PC-9 (cell line): Measurements from ENCODE around the gene PFKFB4. TPM values are rescaled to one million over a fixed set of nuclear protein-coding genes. Genes with fewer than 3 reads are reported as not detected.

ENCODE experiments used
- BruUV-seq: library from RNA; stranded (reverse); fragments of 400-500 nt; replicated peaks from 2 replicates; lab custom pipeline; 2021; lab: Mats Ljungman, UMichigan
- CTCF ChIA-PET: fragments of 300-600 bp; sonication (Branson Sonifier 250); formaldehyde crosslinking; loops from one replicate; lab custom pipeline; 2022; ENCODE audit warnings: antibody characterized with exemption; lab: Charles Lee
- POLR2A ChIA-PET: fragments of 300-600 bp; sonication (Branson Sonifier 250); formaldehyde crosslinking; loops from one replicate; lab custom pipeline; 2022; ENCODE audit warnings: antibody characterized with exemption; ENCODE audit not compliant: unreplicated experiment; lab: Charles Lee
- DNase-seq, 2 experiments: peaks; one replicate each; pipeline versions ENCODE4 v3.0.0 to v3.0.0-alpha.2; 2015 to 2022; ENCODE audit warnings: mixed read lengths in 1 of 2
- H2AFZ ChIP-seq: fragments of 200-600 bp; sonication (generic); 2 replicates; pipeline ENCODE4 v1.8.1; 2017; ENCODE audit warnings: antibody characterized with exemption
- H3F3A ChIP-seq: fragments of 200-600 bp; sonication (generic); 2 replicates; pipeline ENCODE4 v1.8.1; 2017; ENCODE audit warnings: antibody characterized with exemption, mild to moderate bottlenecking, low read depth; ENCODE audit not compliant: insufficient read depth
- H3K27ac ChIP-seq: fragments of 200-600 bp; sonication (generic); 2 replicates; pipeline ENCODE4 v1.6.1; 2016; ENCODE audit warnings: mixed run types
- H3K27me3 ChIP-seq: fragments of 200-600 bp; sonication (generic); 2 replicates; pipeline ENCODE4 v1.6.1; 2016; ENCODE audit warnings: low read depth, mixed run types; ENCODE audit not compliant: insufficient read depth
- H3K36me3 ChIP-seq: fragments of 200-600 bp; sonication (generic); 2 replicates; pipeline ENCODE4 v1.6.1; 2016; ENCODE audit warnings: low read depth, mixed run types
- H3K4me1 ChIP-seq: fragments of 200-600 bp; sonication (generic); replicated peaks from 2 replicates; pipeline ENCODE4 v1.6.1; 2016; ENCODE audit warnings: mixed run types; ENCODE audit not compliant: insufficient read depth
- H3K4me2 ChIP-seq: fragments of 200-600 bp; sonication (generic); 2 replicates; pipeline ENCODE4 v1.6.1; 2017; ENCODE audit warnings: mixed run types
- H3K4me3 ChIP-seq: fragments of 200-600 bp; sonication (generic); 2 replicates; pipeline ENCODE4 v1.6.1; 2016; ENCODE audit warnings: mixed run types
- H3K79me2 ChIP-seq: fragments of 200-600 bp; sonication (generic); 2 replicates; pipeline ENCODE4 v1.6.1; 2017; ENCODE audit warnings: low read depth, mixed run types
- H3K9me2 ChIP-seq: fragments of 200-600 bp; sonication (generic); 2 replicates; pipeline ENCODE4 v1.8.1; 2017; ENCODE audit warnings: mild to moderate bottlenecking; ENCODE audit not compliant: insufficient read depth
- H3K9me3 ChIP-seq: fragments of 200-600 bp; sonication (generic); 2 replicates; pipeline ENCODE4 v1.8.1; 2016; ENCODE audit warnings: low read depth; ENCODE audit not compliant: insufficient read depth
- H4K20me1 ChIP-seq: fragments of 200-600 bp; sonication (generic); 2 replicates; pipeline ENCODE4 v1.8.1; 2017; ENCODE audit not compliant: insufficient read depth
- CTCF ChIP-seq: fragments of 200-600 bp; sonication (generic); conservative IDR thresholded peaks from 2 replicates; pipeline ENCODE4 v1.6.1; 2017; ENCODE audit warnings: mixed run types, antibody characterized with exemption, mild to moderate bottlenecking, moderate library complexity
- EZH2 ChIP-seq: fragments of 200-600 bp; sonication (generic); IDR thresholded peaks from 2 replicates; pipeline ENCODE4 v1.8.0; 2017; ENCODE audit warnings: antibody characterized with exemption, low read depth
- intact Hi-C: fragments of 100-400 bp; cut with micrococcal nuclease; formaldehyde crosslinking; loops from one replicate; pipeline ENCODE4 v1.10.0; 2022; ENCODE audit not compliant: unreplicated experiment
- total RNA-seq: library from RNA; stranded (reverse); gene quantifications from 2 replicates; pipeline ENCODE4 v1.2.3, GENCODE V29; 2021

The PFKFB4 gene
- total RNA-seq, 1 experiment from 2014 or later: 13.3 TPM

GRCh38 chr3:48593337-48593736 lies 36.7 kb upstream of the PFKFB4 start:
- intact Hi-C loops: no loop called here
- POLR2A ChIA-PET: no interaction called here
- Histone ChIP-seq H4K20me1 (no peaks in the 10 kb centered on the region), H3K4me3 (peak overlapping the region; percentile 62; the same call in 1 of the 2 replicates), H3K4me1 (peaks cover 39% of the 10 kb centered on the region), H3K79me2 (peaks cover 16% of the 10 kb centered on the region), H3K9me2 (no peaks in the 10 kb centered on the region), H3K4me2 (peak overlapping the region; percentile 92), H3K9me3 (no peaks in the 10 kb centered on the region), H3K27me3 (no peaks in the 10 kb centered on the region), H3K27ac (no peak overlapping the region), H2AFZ (no peak overlapping the region), H3K36me3 (no peaks in the 10 kb centered on the region), H3F3A (peaks cover 18% of the 10 kb centered on the region)
- TF ChIP-seq CTCF (no peak), EZH2 (no peak)
- DNase-seq: no peak
- BruUV-seq: no TSS peak
- CTCF ChIA-PET: interaction anchor here (0.6 kb wide), 1 partner anchor 17 kb away, joined by 17 read pairs; no protein-coding TSS in a partner anchor

GRCh38 chr3:48592519-48593087 lies 36.0 kb upstream of the PFKFB4 start:
- DNase-seq: no peak
- no peak for TF ChIP-seq CTCF
- no peak for TF ChIP-seq EZH2
- intact Hi-C loops: no loop called here
- Histone ChIP-seq H3K4me1 (peaks cover 32% of the 10 kb centered on the region), H4K20me1 (no peaks in the 10 kb centered on the region), H3K27ac (no peak overlapping the region), H3K4me2 (no peak overlapping the region), H3K9me3 (no peaks in the 10 kb centered on the region), H3K27me3 (no peaks in the 10 kb centered on the region), H2AFZ (no peak overlapping the region), H3K9me2 (no peaks in the 10 kb centered on the region), H3K4me3 (no peak overlapping the region), H3K36me3 (no peaks in the 10 kb centered on the region), H3F3A (peaks cover 11% of the 10 kb centered on the region), H3K79me2 (peaks cover 16% of the 10 kb centered on the region)
- no TSS peak for BruUV-seq
- ChIA-PET POLR2A (no interaction called here), CTCF (no interaction called here)

GRCh38 chr3:48591886-48592518 lies 35.4 kb upstream of the PFKFB4 start:
- no peak for DNase-seq

More at GRCh38 chr3:48591886-48592518, 35.4 kb upstream of the PFKFB4 start:
- peaks cover 26% of the 10 kb centered on the region for H3K4me1 ChIP-seq
- H3K27me3 ChIP-seq: no peaks in the 10 kb centered on the region
- ChIA-PET CTCF (no interaction called here), POLR2A (no interaction called here)
- H4K20me1 ChIP-seq: no peaks in the 10 kb centered on the region
- no TSS peak for BruUV-seq
- peaks cover 10% of the 10 kb centered on the region for H3F3A ChIP-seq
- no peak overlapping the region for H2AFZ ChIP-seq
- no peak overlapping the region for H3K27ac ChIP-seq
- H3K36me3 ChIP-seq: no peaks in the 10 kb centered on the region
- H3K9me3 ChIP-seq: no peaks in the 10 kb centered on the region
- no peaks in the 10 kb centered on the region for H3K9me2 ChIP-seq
- H3K4me3 ChIP-seq: no peak overlapping the region
- peaks cover 16% of the 10 kb centered on the region for H3K79me2 ChIP-seq
- intact Hi-C loops: no loop called here
- H3K4me2 ChIP-seq: no peak overlapping the region
- TF ChIP-seq CTCF (no peak), EZH2 (no peak)
